ENCODE data around the gene TPO.
"Not testable (repeated sequence)": the region's sequence is repeated elsewhere in the genome, so short reads cannot be mapped to it uniquely, and the experiment has no call there.

Gene TPO

DNA sequence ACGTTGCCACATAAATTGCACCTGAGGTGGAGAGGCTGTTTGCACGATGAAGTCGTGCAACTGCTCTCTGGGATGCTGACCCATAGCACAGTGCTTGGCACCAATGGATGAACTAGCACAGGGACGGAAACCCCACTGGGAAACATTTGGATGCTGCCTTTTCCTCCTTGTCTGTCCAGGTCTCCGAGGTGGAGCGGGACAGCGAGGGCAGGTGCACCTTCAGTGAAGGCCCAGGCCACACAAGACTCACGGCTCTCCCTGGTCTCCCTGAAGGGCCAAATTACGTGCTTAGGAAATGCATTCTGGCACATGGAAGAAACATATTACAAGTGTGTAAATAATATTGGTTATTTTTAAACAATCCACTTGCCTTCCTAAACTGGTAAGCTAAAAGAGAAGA is 70.3 kb downstream of the TPO start:
- H3K27ac ChIP-seq = no peak overlapping the region
- TF ChIP-seq ZFX (IDR thresholded peaks at IDR 0.05; ENCODE audit: borderline replicate concordance) = no peak
- TF ChIP-seq, protein P1, sequence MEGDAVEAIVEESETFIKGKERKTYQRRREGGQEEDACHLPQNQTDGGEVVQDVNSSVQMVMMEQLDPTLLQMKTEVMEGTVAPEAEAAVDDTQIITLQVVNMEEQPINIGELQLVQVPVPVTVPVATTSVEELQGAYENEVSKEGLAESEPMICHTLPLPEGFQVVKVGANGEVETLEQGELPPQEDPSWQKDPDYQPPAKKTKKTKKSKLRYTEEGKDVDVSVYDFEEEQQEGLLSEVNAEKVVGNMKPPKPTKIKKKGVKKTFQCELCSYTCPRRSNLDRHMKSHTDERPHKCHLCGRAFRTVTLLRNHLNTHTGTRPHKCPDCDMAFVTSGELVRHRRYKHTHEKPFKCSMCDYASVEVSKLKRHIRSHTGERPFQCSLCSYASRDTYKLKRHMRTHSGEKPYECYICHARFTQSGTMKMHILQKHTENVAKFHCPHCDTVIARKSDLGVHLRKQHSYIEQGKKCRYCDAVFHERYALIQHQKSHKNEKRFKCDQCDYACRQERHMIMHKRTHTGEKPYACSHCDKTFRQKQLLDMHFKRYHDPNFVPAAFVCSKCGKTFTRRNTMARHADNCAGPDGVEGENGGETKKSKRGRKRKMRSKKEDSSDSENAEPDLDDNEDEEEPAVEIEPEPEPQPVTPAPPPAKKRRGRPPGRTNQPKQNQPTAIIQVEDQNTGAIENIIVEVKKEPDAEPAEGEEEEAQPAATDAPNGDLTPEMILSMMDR (IDR thresholded peaks at IDR 0.05) = no peak

- TF ChIP-seq, protein P1 (IDR thresholded peaks at IDR 0.05) = no peak
- no peak overlapping the region for H3K27ac ChIP-seq
Observed at GRCh38 chr2:1484131-1484884, 71.0 kb downstream of the TPO start.

GRCh38 chr2:1486670-1487069 is 73.4 kb downstream of the TPO start:
- H3K27ac ChIP-seq = no peak overlapping the region
- TF ChIP-seq, protein P1 (IDR thresholded peaks at IDR 0.05) = no peak
- no peak for TF ChIP-seq ZFX (IDR thresholded peaks at IDR 0.05; ENCODE audit: borderline replicate concordance)

DNA sequence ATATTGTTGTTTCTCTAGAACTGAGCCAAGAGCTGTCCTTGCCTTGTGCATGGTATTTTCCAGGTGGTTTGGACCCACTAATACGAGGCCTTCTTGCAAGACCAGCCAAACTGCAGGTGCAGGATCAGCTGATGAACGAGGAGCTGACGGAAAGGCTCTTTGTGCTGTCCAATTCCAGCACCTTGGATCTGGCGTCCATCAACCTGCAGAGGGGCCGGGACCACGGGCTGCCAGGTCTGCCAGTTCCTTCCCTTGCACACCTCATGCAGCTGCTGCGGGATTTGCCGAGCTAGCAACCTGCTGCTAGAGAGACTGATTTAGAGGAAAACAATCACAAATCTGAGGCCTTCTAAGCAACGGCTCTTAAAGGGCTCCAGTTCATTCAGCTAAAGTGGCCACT is 74.5 kb downstream of the TPO start:
- no peak for TF ChIP-seq ZFX (IDR thresholded peaks at IDR 0.05; ENCODE audit: borderline replicate concordance)
- TF ChIP-seq, protein P1 (IDR thresholded peaks at IDR 0.05) = no peak
- H3K27ac ChIP-seq = no peak overlapping the region

GRCh38 chr2:1488181-1488671 is 75.0 kb downstream of the TPO start:
- TF ChIP-seq, protein P1 (IDR thresholded peaks at IDR 0.05) = no peak
- no peak for TF ChIP-seq ZFX (IDR thresholded peaks at IDR 0.05; ENCODE audit: borderline replicate concordance)
- no peak overlapping the region for H3K27ac ChIP-seq

- no peak for TF ChIP-seq ZFX (IDR thresholded peaks at IDR 0.05; ENCODE audit: borderline replicate concordance)
- TF ChIP-seq, protein P1 (IDR thresholded peaks at IDR 0.05) = no peak
- H3K27ac ChIP-seq = no peak overlapping the region
Observed at GRCh38 chr2:1488851-1489250, 75.6 kb downstream of the TPO start.

DNA sequence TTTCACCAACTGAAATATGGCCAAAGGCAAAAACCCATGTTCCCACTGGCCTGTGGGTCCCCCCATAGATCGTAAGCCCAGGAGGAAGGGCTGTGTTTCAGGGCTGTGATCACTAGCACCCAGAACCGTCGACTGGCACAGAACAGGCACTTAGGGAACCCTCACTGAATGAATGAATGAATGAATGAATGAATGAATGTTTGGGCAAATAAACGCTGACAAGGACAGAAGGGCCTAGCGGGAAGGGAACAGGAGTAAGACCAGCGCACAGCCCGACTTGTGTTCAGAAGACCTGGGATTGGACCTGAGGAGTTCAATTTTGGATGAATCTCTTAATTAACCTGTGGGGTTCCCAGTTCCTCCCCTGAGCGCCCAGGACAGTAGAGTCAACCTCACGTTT is 76.2 kb downstream of the TPO start:
- H3K27ac ChIP-seq = no peak overlapping the region
- TF ChIP-seq ZFX (IDR thresholded peaks at IDR 0.05; ENCODE audit: borderline replicate concordance) = no peak
- TF ChIP-seq, protein P1 (IDR thresholded peaks at IDR 0.05) = no peak

DNA sequence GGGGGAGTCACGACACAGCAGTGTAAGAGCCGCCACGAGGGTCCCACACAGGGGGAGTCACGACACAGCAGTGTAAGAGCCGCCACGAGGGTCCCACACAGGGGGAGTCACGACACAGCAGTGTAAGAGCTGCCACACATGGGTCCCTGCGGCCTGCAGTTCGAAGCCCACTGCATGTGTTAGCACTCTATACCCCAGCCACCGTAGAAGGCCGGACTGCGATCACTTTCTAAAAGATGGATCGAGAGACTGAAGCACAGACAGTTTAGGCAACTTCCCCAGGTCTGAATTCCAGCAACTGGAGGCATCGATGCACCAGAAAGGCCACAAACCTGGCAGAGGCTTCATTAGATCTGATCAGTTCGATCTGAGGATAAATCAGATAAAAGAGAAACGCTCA is 77.1 kb downstream of the TPO start:
- H3K27ac ChIP-seq = not testable (repeated sequence)

Data from 22Rv1 (cell line).